T-helper 2 cell treated with Interferon-gamma antibody and Interleukin-4, amounts not matched to agents 100 ng/mL and 5 ng/mL, for 36 hours (primary cell): ENCODE data around the gene MFRP. TPM values are rescaled to one million over a fixed set of nuclear protein-coding genes. Genes with fewer than 3 reads are reported as not detected.

Experiments
- intact Hi-C: fragments of 100-400 bp; cut with micrococcal nuclease; formaldehyde crosslinking; loops from one replicate; pipeline ENCODE4 v1.15.1; 2023
- total RNA-seq: library from RNA; stranded (reverse); gene quantifications from 2 replicates; pipeline ENCODE4 v1.2.3, GENCODE V29; 2022

Gene MFRP
- total RNA-seq, 1 donor from 2014 or later, result not detected

- intact Hi-C loops, result loop anchor here (10.0 kb wide), 1 partner anchor 365 kb away; the partner anchor contains the start of gene NECTIN1
Observed at GRCh38 chr11:119359365-119360214, 13.1 kb upstream of the MFRP start.

- intact Hi-C loops, result no loop called here
Observed at GRCh38 chr11:119357074-119357473, 10.6 kb upstream of the MFRP start.

GRCh38 chr11:119356349-119357031, 10.0 kb upstream of the MFRP start:
- intact Hi-C loops, result loop anchor here (1.0 kb wide), 2 partner anchors 25 to 118 kb away; partner anchors contain the start of gene USP2

GRCh38 chr11:119355091-119355843, 8.8 kb upstream of the MFRP start:
- intact Hi-C loops, result no loop called here

GRCh38 chr11:119352857-119353260, 6.4 kb upstream of the MFRP start:
- intact Hi-C loops, result no loop called here

- intact Hi-C loops, result no loop called here
Observed at GRCh38 chr11:119351232-119351631, 4.7 kb upstream of the MFRP start.

GRCh38 chr11:119350302-119350701, 3.8 kb upstream of the MFRP start:
- intact Hi-C loops, result no loop called here

GRCh38 chr11:119347940-119348605, 1.6 kb upstream of the MFRP start:
- intact Hi-C loops, result no loop called here

GRCh38 chr11:119347242-119347641, 737 bp upstream of the MFRP start:
- intact Hi-C loops, result no loop called here

GRCh38 chr11:119345685-119346084, 820 bp downstream of the MFRP start:
- intact Hi-C loops, result no loop called here

- intact Hi-C loops, result no loop called here
Observed at GRCh38 chr11:119344291-119345010, 2.1 kb downstream of the MFRP start.

- intact Hi-C loops, result no loop called here
Observed at GRCh38 chr11:119343726-119344125, 2.8 kb downstream of the MFRP start.

- intact Hi-C loops, result no loop called here
Observed at GRCh38 chr11:119342362-119343130, 4.0 kb downstream of the MFRP start.

- intact Hi-C loops, result no loop called here
Observed at GRCh38 chr11:119342023-119342300, 4.5 kb downstream of the MFRP start.

GRCh38 chr11:119341222-119342022, 5.1 kb downstream of the MFRP start:
- intact Hi-C loops, result no loop called here

- intact Hi-C loops, result no loop called here
Observed at GRCh38 chr11:119340335-119341221, 5.9 kb downstream of the MFRP start, which contains the start of gene C1QTNF5. TSS of gene C1QTNF5 (minus strand) at chr11:119340883. CDS start at chr11:119340397, 486 bp downstream.

- intact Hi-C loops, result loop anchor here (2.0 kb wide), 1 partner anchor 23 kb away; no protein-coding TSS in a partner anchor
Observed at GRCh38 chr11:119339589-119340334, 6.7 kb downstream of the MFRP start.
